K562 (cell line): ENCODE results near the gene LAMA3. TPM values are rescaled to one million over a fixed set of nuclear protein-coding genes. Genes with fewer than 3 reads are reported as not detected.

ENCODE experiments used
- ATAC-seq: fragments of 200-7000 bp; cut with Tn5 transposase; 3 replicates; pipeline ENCODE4 v1.9.1; 2020; ENCODE audit warnings: moderate library complexity
- BruUV-seq: library from RNA; stranded (reverse); fragments of 400-500 nt; replicated peaks from 2 replicates; lab custom pipeline; 2021; lab: Mats Ljungman, UMichigan
- CTCF ChIA-PET: fragments of 300-600 bp; formaldehyde crosslinking; extraction: SDS; loops from one replicate; lab custom pipeline; 2021; ENCODE audit warnings: low intra/inter-chr PET ratio; lab: Yijun Ruan, JAX
- POLR2A ChIA-PET: fragments of 300-600, 350-650 bp; sonication (Branson Sonifier 250); formaldehyde crosslinking; extraction: SDS; loops from one replicate; lab custom pipeline; 2021; ENCODE audit warnings: antibody characterized with exemption, inconsistent platforms; lab: Yijun Ruan, JAX
- DNase-seq, 4 experiments: peaks; one replicate each; pipeline versions ENCODE4 v3.0.0 to v3.0.0-alpha.2; 2011 to 2018; ENCODE audit warnings: low spot score in 3 of 4, mixed read lengths in 3 of 4; ENCODE audit errors: extremely low read depth in 1 of 4
- FAIRE-seq: peaks from 2 replicates; lab custom pipeline; 2011; peaks lifted over from hg19 to GRCh38; lab: Jason Lieb, UNC
- H2AFZ ChIP-seq: 2 replicates; pipeline ENCODE4 v1.6.0; 2011; ENCODE audit warnings: low read depth, low read length, control low read depth, inconsistent platforms
- H3K27ac ChIP-seq: fragments of 200-600 bp; 3 replicates; pipeline ENCODE4 v1.8.0; 2011; ENCODE audit warnings: low read depth, mild to moderate bottlenecking, control low read depth, inconsistent platforms, low read length, moderate library complexity, mixed read lengths; ENCODE audit errors: extremely low read depth
- H3K27me3 ChIP-seq, 2 experiments: fragments of 300-600 bp in 1 of 2; 2 replicates in 1 of 2; 3 replicates in 1 of 2; pipeline versions ENCODE4 v1.6.0 to v1.8.0; 2011; ENCODE audit warnings: inconsistent platforms in 2 of 2, low read length in 2 of 2, mild to moderate bottlenecking in 1 of 2, mixed read lengths in 1 of 2, moderate library complexity in 1 of 2; ENCODE audit not compliant: control insufficient read depth in 2 of 2, insufficient read depth in 2 of 2
- H3K36me3 ChIP-seq: fragments of 300-600 bp; 3 replicates; pipeline ENCODE4 v1.8.0; 2011; ENCODE audit warnings: mild to moderate bottlenecking, low read length, inconsistent platforms; ENCODE audit not compliant: control insufficient read depth, insufficient read depth
- H3K4me1 ChIP-seq, 2 experiments: fragments of 200-600 bp in 1 of 2; replicated peaks in 1 of 2; 2 replicates in 1 of 2; 3 replicates in 1 of 2; pipeline versions ENCODE4 v1.5.1 to v1.8.0; 2011; ENCODE audit warnings: inconsistent platforms in 2 of 2, low read length in 2 of 2, mild to moderate bottlenecking in 1 of 2, mixed read lengths in 1 of 2, moderate library complexity in 1 of 2; ENCODE audit not compliant: control insufficient read depth in 2 of 2, insufficient read depth in 2 of 2
- H3K4me2 ChIP-seq: 2 replicates; pipeline ENCODE4 v1.6.1; 2011; ENCODE audit warnings: low read length, control low read depth, inconsistent platforms, mixed read lengths; ENCODE audit not compliant: insufficient read depth
- H3K4me3 ChIP-seq: fragments of 200-600 bp; sonication (generic), shearing (Covaris generic); 2 replicates; pipeline ENCODE4 v1.5.1; 2016; ENCODE audit warnings: control low read depth, inconsistent platforms
- H3K79me2 ChIP-seq: fragments of 200-600 bp; 3 replicates; pipeline ENCODE4 v1.8.0; 2011; ENCODE audit warnings: low read length, inconsistent platforms; ENCODE audit not compliant: control insufficient read depth, insufficient read depth
- H3K9ac ChIP-seq, 2 experiments: 2 replicates each; pipeline versions ENCODE4 v1.6.0 to v1.6.1; 2011; ENCODE audit warnings: low read depth in 2 of 2, low read length in 2 of 2, control low read depth in 1 of 2, inconsistent platforms in 1 of 2, mild to moderate bottlenecking in 1 of 2, mixed read lengths in 1 of 2; ENCODE audit not compliant: insufficient read depth in 1 of 2
- H3K9me1 ChIP-seq: one replicate; pipeline ENCODE4 v1.6.0; 2011; ENCODE audit warnings: inconsistent platforms, mild to moderate bottlenecking, low read length, moderate library complexity; ENCODE audit not compliant: control insufficient read depth, insufficient read depth
- H3K9me3 ChIP-seq: replicated peaks from 2 replicates; pipeline ENCODE4 v1.5.1; 2011; ENCODE audit warnings: low read depth, low read length, inconsistent platforms; ENCODE audit not compliant: control insufficient read depth, insufficient read depth
- H4K20me1 ChIP-seq: replicated peaks from 2 replicates; pipeline ENCODE4 v1.6.1; 2011; ENCODE audit warnings: low read length, inconsistent platforms, mixed read lengths; ENCODE audit not compliant: control insufficient read depth, insufficient read depth
- ARID3B ChIP-seq: fragments of 250-450 bp; sonication (Bioruptor Pico); IDR thresholded peaks from 2 replicates; pipeline ENCODE4 v1.4.0; 2020; ENCODE audit warnings: borderline replicate concordance
- CEBPZ ChIP-seq: fragments of 150-350 bp; IDR thresholded peaks from 2 replicates; pipeline ENCODE4 v1.6.1; 2014; ENCODE audit warnings: low read depth, mild to moderate bottlenecking, low read length, borderline replicate concordance
- EP400 ChIP-seq: fragments of 450-650 bp; IDR thresholded peaks from 2 replicates; pipeline ENCODE4 v1.6.1; 2017; ENCODE audit warnings: antibody characterized with exemption, mild to moderate bottlenecking, moderate library complexity
- KDM1A ChIP-seq, 2 experiments: fragments of 450-650 bp; IDR thresholded peaks; 2 replicates each; pipeline ENCODE4 v1.6.1; 2016; ENCODE audit warnings: mild to moderate bottlenecking in 2 of 2
- MAZ ChIP-seq, 2 experiments: fragments of 450-650 bp in 1 of 2; sonication (generic) in 1 of 2; formaldehyde crosslinking; IDR thresholded peaks in 1 of 2; conservative IDR thresholded peaks in 1 of 2; 2 replicates each; pipeline versions ENCODE4 v1.4.0 to v1.5.0; 2020; ENCODE audit warnings: mild to moderate bottlenecking in 1 of 2, missing genetic modification reagents in 1 of 2
- MTA1 ChIP-seq: fragments of 450-650 bp; IDR thresholded peaks from 2 replicates; pipeline ENCODE4 v1.6.1; 2017; ENCODE audit warnings: borderline replicate concordance
- TAL1 ChIP-seq: fragments of 450-650 bp; IDR thresholded peaks from 2 replicates; pipeline ENCODE4 v1.6.1; 2016; ENCODE audit warnings: mild to moderate bottlenecking
- ZBTB43 ChIP-seq: sonication (generic); formaldehyde crosslinking; IDR thresholded peaks from 2 replicates; pipeline ENCODE4 v1.8.0; 2023; ENCODE audit warnings: mild to moderate bottlenecking, missing genetic modification reagents
- ZEB2 ChIP-seq: fragments of 450-650 bp; IDR thresholded peaks from 2 replicates; pipeline ENCODE4 v1.6.1; 2016
- ZNF134 ChIP-seq: fragments of 250-450 bp; sonication (Bioruptor Pico); conservative IDR thresholded peaks from 2 replicates; pipeline ENCODE4 v1.4.0; 2020
- ZNF41 ChIP-seq: fragments of 250-450 bp; sonication (Bioruptor Pico); conservative IDR thresholded peaks from 2 replicates; pipeline ENCODE4 v1.4.0; 2020; ENCODE audit warnings: mild to moderate bottlenecking
- ZNF511 ChIP-seq: sonication (generic); formaldehyde crosslinking; IDR thresholded peaks from 2 replicates; pipeline ENCODE4 v1.8.0; 2022; ENCODE audit warnings: mild to moderate bottlenecking, missing genetic modification reagents
- WGBS: fragments of 100-300 bp; shearing (Covaris generic); methylation state at CpG from one replicate; pipeline ENCODE4 v1.1.6; 2016; ENCODE audit warnings: low coverage, mixed read lengths; ENCODE audit not compliant: insufficient coverage; ENCODE audit errors: missing lambda C conversion rate; 5-methylcytosine and 5-hydroxymethylcytosine counted together
- in situ Hi-C: fragments of 300-500 bp; cut with MboI; formaldehyde crosslinking; loops from 4 replicates; pipeline ENCODE4 v1.15.0; 2018; ENCODE audit warnings: inconsistent platforms, mixed read lengths
- intact Hi-C: fragments of 100-400 bp; cut with micrococcal nuclease; formaldehyde crosslinking; loops from 2 replicates; pipeline ENCODE4 v1.14.2; 2022
- polyA plus RNA-seq, 8 experiments: library from polyadenylated mRNA; depleted of rRNA in 4 of 8; stranded (reverse) in 5 of 8; unstranded in 3 of 8; fragments of >200 nt; fragmentation: Nextera tagmentation in 2 of 8; fragmentation: Illumina TruSeq in 1 of 8; extraction: Ambion mirVana in 2 of 8; extraction: Trizol in 1 of 8; gene quantifications; 2 replicates each; pipeline versions ENCODE4 v1.2.1 to v1.2.3, GENCODE V29; 2011 to 2014; ENCODE audit warnings: inconsistent platforms in 1 of 8, missing spikeins in 1 of 8
- total RNA-seq, 7 experiments: library from RNA; depleted of rRNA in 6 of 7; stranded (reverse); fragments of >200 nt in 6 of 7; fragmentation: Illumina TruSeq in 2 of 7; extraction: Trizol in 2 of 7; gene quantifications; 2 replicates each; pipeline versions ENCODE4 v1.2.1 to v1.2.3, GENCODE V29; 2011 to 2021; ENCODE audit warnings: low replicate concordance in 1 of 7

LAMA3 gene
- total and polyA plus RNA-seq, 9 of the 15 experiments (the other 6 are each of a cell fraction or from before 2014, with no cell fraction given), result 0.07 TPM; not detected in 8

- TF ChIP-seq CEBPZ, result no peak
- TF ChIP-seq ZNF41 (CRISPR knock-in tag), result no peak
- no peak for TF ChIP-seq ARID3B
- no peak for TF ChIP-seq ZEB2
- no peak for TF ChIP-seq TAL1
Observed at GRCh38 chr18:23877371-23877770, 188.1 kb downstream of the LAMA3 start (continued).

- 3% methylated on average over 11 of the region's 11 CpGs for WGBS
- H3K4me2 ChIP-seq, result no peak overlapping the region
- no peak overlapping the region for H3K4me3 ChIP-seq
- no peak overlapping the region for H3K27ac ChIP-seq
- in situ Hi-C loops (no loop called here), intact Hi-C loops (no loop called here)
- DNase-seq (no peak), ATAC-seq (no peak), FAIRE-seq (no peak)
- peaks cover 8 to 32% of the 10 kb centered on the region in 2 experiments; a peak in 4 of 5 replicates for H3K27me3 ChIP-seq
- no peak overlapping the region for H2AFZ ChIP-seq
- ChIA-PET CTCF (no interaction called here), POLR2A (no interaction called here)
- no TSS peak for BruUV-seq
- H3K9ac ChIP-seq, result no peak overlapping the region
- TF ChIP-seq ZBTB43 (CRISPR knock-in tag) (no peak), ZNF134 (CRISPR knock-in tag) (no peak), ZNF511 (CRISPR knock-in tag) (no peak), EP400 (no peak), MTA1 (no peak), ZEB2 (no peak), MAZ (CRISPR knock-in tag; conservative IDR thresholded peaks at IDR 0.05 in 1 of 2, IDR thresholded peaks at IDR 0.05 in 1 of 2) (no peak), KDM1A (IDR thresholded peaks at IDR 0.05) (no peak)
- no peaks in the 10 kb centered on the region for H3K9me3 ChIP-seq
- H4K20me1 ChIP-seq, result no peaks in the 10 kb centered on the region
- H3K36me3 ChIP-seq, result no peaks in the 10 kb centered on the region
- no peaks in the 10 kb centered on the region for H3K4me1 ChIP-seq
- H3K79me2 ChIP-seq, result no peaks in the 10 kb centered on the region
- H3K9me1 ChIP-seq, result no peaks in the 10 kb centered on the region
Observed at GRCh38 chr18:23878336-23878900, 189.2 kb downstream of the LAMA3 start.
